Hematopoietic multipotent progenitor cell treated with erythropoietin and hydrocortisone succinate and interleukin-3 and kit ligand, for 6 days (in vitro differentiated cells): ENCODE results near the gene GPC3.
A peak's percentile ranks its signal among the peaks of the same experiment; 100 is the strongest.

Source experiments
- DNase-seq: peaks from one replicate; pipeline ENCODE4 v3.0.0-alpha.2; 2015

Gene GPC3

DNA sequence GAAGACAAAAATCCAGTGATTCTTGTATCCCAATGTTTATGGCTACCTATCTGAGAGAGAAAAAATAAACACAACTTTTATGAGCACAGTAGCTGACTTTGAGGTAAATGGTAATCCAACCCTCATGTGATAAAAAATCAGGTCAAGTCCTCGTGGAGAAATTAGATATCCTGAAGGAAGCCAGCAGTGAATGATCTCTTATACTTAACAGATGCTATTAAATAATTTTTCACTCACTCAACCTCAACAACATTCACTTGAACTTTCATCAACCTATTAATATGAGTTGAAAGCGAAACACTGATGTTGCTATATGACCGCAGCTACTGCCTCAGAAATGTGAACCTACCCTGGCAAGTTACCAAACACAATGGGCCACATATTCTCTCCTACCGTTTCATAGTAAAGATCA, 105.4 kb downstream of the GPC3 start:
- no peak for DNase-seq

GRCh38 chrX:133878710-133879109, 106.7 kb downstream of the GPC3 start:
- DNase-seq, result no peak

GRCh38 chrX:133876646-133877045, 108.7 kb downstream of the GPC3 start:
- DNase-seq, result no peak

DNA sequence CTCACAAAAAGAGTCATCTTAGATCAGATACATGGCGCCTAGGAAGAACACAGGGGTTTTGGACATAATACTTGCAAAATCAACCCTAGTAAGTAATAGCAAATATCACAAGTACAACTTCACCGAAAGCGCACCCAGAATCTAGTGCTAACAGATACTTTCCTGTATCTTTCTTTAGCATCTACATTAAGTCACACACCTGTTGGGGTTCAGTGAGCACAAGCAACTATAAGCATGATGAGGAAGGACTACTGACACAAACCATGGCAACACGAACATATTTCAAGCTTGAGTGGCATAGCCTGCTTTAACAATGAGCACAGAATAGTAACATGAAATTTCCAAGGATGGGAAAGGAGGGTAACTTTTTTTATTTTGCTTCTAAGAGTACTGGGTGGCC, 116.1 kb downstream of the GPC3 start:
- DNase-seq, result no peak

DNA sequence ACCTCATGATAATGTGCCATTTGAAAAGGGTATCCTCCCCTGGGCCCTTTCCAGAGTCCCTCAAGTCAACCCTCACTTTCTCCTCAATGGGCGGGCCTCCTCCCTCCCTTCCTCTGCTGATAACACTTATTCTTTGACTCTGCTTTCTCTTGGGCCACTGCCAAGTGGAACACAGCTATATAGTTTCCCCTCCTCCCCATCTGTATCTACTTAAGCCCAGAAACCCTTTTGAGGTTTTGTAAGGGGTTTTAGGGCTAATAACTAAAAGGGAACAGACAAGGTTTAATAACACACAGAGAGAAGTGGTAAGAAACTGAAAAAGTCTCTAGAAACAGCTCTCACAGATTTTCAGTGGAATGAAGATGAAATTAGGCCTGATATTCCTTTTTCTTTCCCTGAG, 116.7 kb downstream of the GPC3 start:
- DNase-seq, result peak; percentile 38

- no peak for DNase-seq
Observed at GRCh38 chrX:133868250-133868649, 117.1 kb downstream of the GPC3 start.

GRCh38 chrX:133865761-133866471, 119.5 kb downstream of the GPC3 start:
- DNase-seq, result no peak

GRCh38 chrX:133864236-133864635, 121.2 kb downstream of the GPC3 start:
- no peak for DNase-seq

DNA sequence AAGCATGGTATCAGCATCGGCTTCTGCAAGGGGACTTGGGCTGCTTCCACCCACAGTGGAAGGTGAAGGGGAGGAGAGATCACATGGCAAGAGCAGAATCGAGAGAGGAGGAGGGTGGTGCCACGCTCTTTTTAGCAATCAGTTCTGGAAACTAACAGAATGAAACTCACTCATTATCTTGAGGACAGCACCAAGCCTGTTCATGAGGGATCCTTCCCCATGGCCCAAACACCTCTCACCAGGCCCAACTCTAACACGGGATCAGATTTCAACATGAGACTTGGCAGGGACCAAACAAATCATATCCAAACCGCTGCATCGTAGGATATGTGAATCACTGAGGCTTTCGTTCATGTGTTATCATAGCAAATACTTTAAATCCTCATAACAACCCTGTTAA, 125.5 kb downstream of the GPC3 start:
- DNase-seq, result no peak

GRCh38 chrX:133859336-133859735, 126.1 kb downstream of the GPC3 start:
- DNase-seq, result no peak

GRCh38 chrX:133857640-133858269, 127.6 kb downstream of the GPC3 start:
- DNase-seq, result no peak

DNA sequence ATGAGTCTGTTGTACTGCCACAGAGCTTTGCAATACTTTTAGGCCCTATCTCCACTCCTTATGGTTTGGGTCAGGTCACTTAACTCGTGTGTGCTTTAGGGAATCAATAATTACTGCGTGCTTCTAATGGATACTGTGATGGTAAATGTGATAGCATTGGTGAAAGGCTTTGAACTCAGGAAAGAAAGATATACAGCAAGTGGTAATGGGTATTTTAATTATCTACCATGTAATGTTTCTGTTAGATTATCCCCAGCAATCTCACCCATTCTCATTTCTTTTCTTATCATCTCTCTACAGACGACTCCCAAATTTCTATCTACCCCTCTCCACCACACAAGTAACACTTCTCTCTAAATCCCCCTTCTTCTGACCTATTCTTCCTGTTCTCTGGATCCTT, 128.6 kb downstream of the GPC3 start:
- no peak for DNase-seq

DNA sequence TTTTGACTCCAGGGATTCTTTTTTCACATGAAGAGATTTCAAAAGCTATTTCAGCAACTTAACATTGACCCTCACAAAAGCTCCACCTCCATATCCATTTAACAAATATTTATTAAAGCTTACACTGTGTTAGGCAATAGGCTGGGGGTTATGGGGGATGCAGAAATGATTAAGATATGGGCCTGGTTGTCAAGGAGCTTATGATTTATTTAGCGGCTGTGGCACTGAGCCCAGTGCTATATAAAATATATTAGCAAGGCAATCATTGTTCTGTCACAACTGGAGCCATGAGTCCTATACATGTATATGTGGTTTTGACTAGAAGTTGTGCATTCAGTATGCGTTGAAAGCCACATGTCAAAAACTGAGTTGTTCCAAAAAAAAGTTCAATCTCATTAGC, 131.1 kb downstream of the GPC3 start:
- no peak for DNase-seq

DNA sequence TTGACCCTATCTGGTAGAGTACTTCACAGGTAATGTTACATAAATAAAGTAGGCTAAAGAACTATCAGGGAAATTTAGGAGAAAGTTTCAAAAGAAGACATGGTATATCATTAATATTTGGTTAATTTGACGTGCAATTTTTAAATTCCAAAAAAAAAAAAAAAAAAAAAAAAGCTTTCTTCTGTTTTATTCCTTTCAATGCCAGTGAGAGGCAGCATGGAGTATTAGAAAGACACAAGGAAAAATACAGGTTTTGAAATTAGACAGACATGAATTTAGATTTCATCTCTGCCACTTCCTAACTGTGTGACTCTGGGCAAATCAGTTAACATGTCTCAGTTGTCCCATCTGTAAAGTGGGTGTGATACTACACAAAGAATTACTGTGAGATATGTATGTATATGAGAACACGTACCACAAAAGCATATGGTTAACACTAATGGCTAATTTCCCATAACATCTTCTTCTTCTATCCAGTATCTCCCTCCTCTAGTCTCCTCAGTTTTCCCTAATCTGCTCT, 132.5 kb downstream of the GPC3 start:
- no peak for DNase-seq

DNA sequence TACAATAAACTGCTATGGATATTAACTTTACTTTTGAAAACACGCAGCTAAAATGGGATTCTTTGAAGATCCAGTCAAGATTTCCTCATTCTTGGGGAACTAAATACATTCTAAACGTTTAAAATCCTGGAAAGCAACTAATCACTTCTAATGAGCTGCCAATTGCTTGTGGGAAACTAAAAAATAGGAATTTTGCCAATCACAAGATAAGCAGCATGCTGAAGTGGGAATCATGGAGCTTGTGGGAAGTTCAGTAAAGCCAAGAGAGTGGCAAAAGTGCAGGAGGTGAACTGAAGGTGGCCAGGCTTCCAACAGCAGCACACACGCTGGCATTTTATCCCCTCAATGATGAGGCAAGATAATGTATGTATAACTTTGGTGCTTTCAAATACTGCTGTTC, 133.0 kb downstream of the GPC3 start:
- DNase-seq, result no peak

GRCh38 chrX:133850399-133850798, 135.0 kb downstream of the GPC3 start:
- no peak for DNase-seq

- no peak for DNase-seq
Observed at GRCh38 chrX:133849676-133850075, 135.7 kb downstream of the GPC3 start.

DNA sequence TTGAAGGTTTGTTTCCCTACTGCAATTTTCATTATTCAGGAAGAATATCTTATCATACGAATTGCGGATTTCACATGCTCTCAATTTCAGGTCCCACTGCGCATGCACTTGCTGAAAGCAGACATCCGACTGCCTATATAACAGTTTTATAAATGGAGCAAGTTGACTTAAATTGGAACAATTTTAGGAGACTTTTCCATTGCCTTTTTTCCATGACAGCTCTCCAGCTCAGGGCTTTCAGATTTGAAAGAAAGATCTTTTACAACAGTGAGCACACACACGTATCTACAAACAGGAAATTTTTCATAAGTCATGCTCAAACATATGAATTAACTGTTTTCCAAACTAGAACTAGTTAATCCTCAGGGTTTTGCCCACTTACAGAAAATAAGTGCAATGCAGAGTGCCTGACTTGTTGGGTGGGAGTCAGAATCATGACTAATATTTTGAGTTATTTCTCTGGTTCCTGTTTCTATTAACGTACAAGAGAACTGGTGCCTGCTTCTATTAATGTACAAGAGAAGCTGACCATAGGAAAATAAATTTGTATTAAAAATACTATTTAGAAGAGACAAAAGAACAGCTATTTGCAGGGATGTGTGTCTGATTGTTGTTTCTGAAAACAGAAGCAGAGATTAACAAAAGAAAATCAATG, 137.9 kb downstream of the GPC3 start:
- no peak for DNase-seq

GRCh38 chrX:133846311-133846710, 139.1 kb downstream of the GPC3 start:
- DNase-seq, result no peak

GRCh38 chrX:133840415-133840814, 145.0 kb downstream of the GPC3 start:
- no peak for DNase-seq

- peak; percentile 45 for DNase-seq
Observed at GRCh38 chrX:133838761-133839676, 146.4 kb downstream of the GPC3 start.

GRCh38 chrX:133837091-133837490, 148.3 kb downstream of the GPC3 start:
- no peak for DNase-seq

DNA sequence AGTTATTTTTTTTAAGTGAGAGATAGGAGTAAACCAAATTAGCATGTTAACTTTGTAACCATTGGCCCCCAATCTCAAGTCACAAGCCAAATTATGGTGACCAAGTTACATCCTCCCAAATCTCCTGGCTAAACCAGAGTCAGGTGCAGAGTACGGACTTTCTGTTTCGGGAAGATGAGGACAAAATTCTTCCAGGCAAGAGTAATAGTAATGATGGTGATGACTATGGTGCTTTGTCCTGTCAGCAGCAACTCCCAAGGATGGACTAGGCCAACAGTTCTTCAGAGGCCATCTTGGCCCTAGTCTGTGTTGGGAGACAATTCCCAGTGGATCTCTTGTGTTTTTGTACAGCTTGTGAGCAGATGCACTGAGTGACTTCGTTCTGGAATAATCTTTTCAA, 148.8 kb downstream of the GPC3 start:
- DNase-seq, result no peak
